Measurements from ENCODE around the gene OR11H1. TPM values are rescaled to one million over a fixed set of nuclear protein-coding genes. Genes with fewer than 3 reads are reported as not detected.
"Not testable (repeated sequence)": the region's sequence is repeated elsewhere in the genome, so short reads cannot be mapped to it uniquely, and the experiment has no call there.

Gene OR11H1
- polyA plus RNA-seq (ENCODE audit: insufficient read length), result not detected
- long read RNA-seq, donor 1, result 0 reads
- long read RNA-seq, donor 2, result 0 reads
- long read RNA-seq, donor 3, result 0 reads
- long read RNA-seq, donor 4, result 0 reads
- long read RNA-seq, donor 5, result 0 reads
- long read RNA-seq, donor 6, result 0 reads
- long read RNA-seq, donor 7, result 0 reads
- long read RNA-seq, donor 8, result 0 reads

GRCh38 chr22:15527892-15528291 is at the start of gene OR11H1:
Gene OR11H1, plus strand, starts transcription at chr22:15528192. Its CDS starts 0 bp downstream, at chr22:15528192.
- not testable (repeated sequence) for DNase-seq

- DNase-seq, result not testable (repeated sequence)
These were observed 18.0 kb upstream of the OR11H1 start for GRCh38 chr22:15509967-15510366.

GRCh38 chr22:15515896-15516295 is 12.1 kb upstream of the OR11H1 start:
- DNase-seq, result not testable (repeated sequence)

- DNase-seq, result not testable (repeated sequence)
These were observed 25.8 kb downstream of the OR11H1 start for GRCh38 chr22:15553767-15554166.

GRCh38 chr22:15563461-15563860 is 35.5 kb downstream of the OR11H1 start:
- DNase-seq, result not testable (repeated sequence)

GRCh38 chr22:15565063-15565462 is 37.1 kb downstream of the OR11H1 start:
- not testable (repeated sequence) for DNase-seq

Other genes starting within 250 kb of the OR11H1 start
- not detected for gene POTEH, start 161.8 kb downstream of the OR11H1 start, polyA plus RNA-seq (ENCODE audit: insufficient read length)

Data from left kidney (tissue), 8 donors.